Naive B cell (primary cell): ENCODE measurements around the gene MOB4. TPM values are rescaled to one million over a fixed set of nuclear protein-coding genes. Genes with fewer than 3 reads are reported as not detected.
"Not testable (repeated sequence)": the region's sequence is repeated elsewhere in the genome, so short reads cannot be mapped to it uniquely, and the experiment has no call there.

Experiments
- ATAC-seq, 2 donors: fragments of 150-1000 bp; cut with Tn5 transposase; 2 replicates each; pipeline ENCODE4 v1.10.0; 2021; ENCODE audit warnings: low read depth in 2 of 2, mild to moderate bottlenecking in 2 of 2, moderate library complexity in 2 of 2
- DNase-seq: peaks from one replicate; pipeline ENCODE4 v3.0.0; 2022
- H3K27ac Mint-ChIP-seq, 6 donors: one replicate each; pipeline ENCODE4 v1.8.0; 2020 to 2022; ENCODE audit warnings: mild to moderate bottlenecking in 6 of 6, mixed read lengths in 6 of 6, moderate library complexity in 5 of 6, inconsistent platforms in 2 of 6
- H3K27me3 Mint-ChIP-seq, 3 donors: one replicate each; pipeline ENCODE4 v1.8.0; 2021 to 2022; ENCODE audit warnings: mixed read lengths in 3 of 3, mild to moderate bottlenecking in 1 of 3
- H3K36me3 Mint-ChIP-seq, 2 donors: one replicate each; pipeline ENCODE4 v1.8.0; 2020 to 2022; ENCODE audit warnings: mixed read lengths in 2 of 2, inconsistent platforms in 1 of 2, mild to moderate bottlenecking in 1 of 2
- H3K4me1 Mint-ChIP-seq, 3 donors: one replicate each; pipeline ENCODE4 v1.8.0; 2020 to 2022; ENCODE audit warnings: mixed read lengths in 3 of 3, inconsistent platforms in 1 of 3, mild to moderate bottlenecking in 1 of 3, moderate library complexity in 1 of 3
- H3K4me3 Mint-ChIP-seq, 8 donors: one replicate each; pipeline ENCODE4 v1.8.0; 2020 to 2022; ENCODE audit warnings: mild to moderate bottlenecking in 8 of 8, mixed read lengths in 8 of 8, moderate library complexity in 8 of 8, inconsistent platforms in 2 of 8
- H3K9me3 Mint-ChIP-seq, 7 donors: one replicate each; pipeline ENCODE4 v1.8.0; 2020 to 2022; ENCODE audit warnings: mixed read lengths in 7 of 7, mild to moderate bottlenecking in 5 of 7, inconsistent platforms in 2 of 7, moderate library complexity in 1 of 7
- polyA plus RNA-seq, 6 donors: library from polyadenylated mRNA; unstranded; fragments of 300-500 nt; fragmentation: Illumina TruSeq; gene quantifications; one replicate each; pipeline ENCODE4 v1.2.3, GENCODE V29; 2021; ENCODE audit warnings: low read depth in 6 of 6

The MOB4 gene
- polyA plus RNA-seq = 10 to 100 TPM; 22.3 to 55.0 (median 43.2) TPM

DNA sequence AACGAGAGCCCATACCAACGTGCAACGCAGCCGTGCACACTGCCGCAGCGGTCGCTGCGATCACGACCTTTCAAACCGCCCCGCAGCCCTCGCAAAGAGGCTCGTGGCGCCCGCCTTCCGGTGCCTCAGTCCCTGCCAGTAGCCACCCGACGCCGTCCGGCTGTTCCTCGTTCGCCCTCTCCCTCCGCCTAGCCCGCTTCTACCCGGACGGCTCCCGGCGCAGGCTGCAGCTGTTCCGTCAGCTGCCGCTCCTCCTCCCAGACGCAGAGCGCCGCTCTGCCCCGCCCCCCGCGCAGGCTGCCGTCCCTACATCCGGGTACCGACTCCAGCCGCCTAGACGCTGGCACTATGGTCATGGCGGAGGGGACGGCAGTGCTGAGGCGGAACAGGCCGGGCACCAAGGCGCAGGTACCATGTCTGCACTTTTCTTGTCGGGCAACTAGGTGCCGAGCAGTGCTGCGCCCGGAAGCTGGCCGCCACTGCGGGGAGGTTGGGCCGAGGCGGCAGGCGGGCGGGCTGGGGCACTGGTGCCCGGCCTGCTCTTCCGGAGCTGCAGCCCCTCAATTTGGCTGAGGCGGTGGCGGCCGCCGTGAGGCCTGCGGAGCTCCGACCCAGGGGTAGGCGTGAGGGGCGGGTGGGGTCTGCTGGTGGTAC, at the start of gene MOB4:
TSS of gene MOB4 (plus strand) at position 328 of the 654 bp plus-strand sequence. CDS start at position 349, 21 bp downstream.
- H3K9me3 Mint-ChIP-seq = peaks cover 0 to 5% (median under 1%) of the 10 kb centered on the region in 7 donors
- peak within 1 kb of the TSS; percentile 92 to 98 (median 95) for H3K4me3 Mint-ChIP-seq
- peak; percentile 95 for DNase-seq
- peaks cover 6 to 8% of the 10 kb centered on the region in 2 donors for H3K36me3 Mint-ChIP-seq
- peak; percentile 80 to 85 for ATAC-seq
- peak within 1 kb of the TSS; percentile 97 to 99 (median 98) for H3K27ac Mint-ChIP-seq
- H3K27me3 Mint-ChIP-seq = no peaks in the 10 kb centered on the region
- peaks cover 22 to 47% (median 25%) of the 10 kb centered on the region in 3 donors for H3K4me1 Mint-ChIP-seq

GRCh38 chr2:197472166-197472565, 43.7 kb upstream of the MOB4 start:
- no peaks in the 10 kb centered on the region for H3K9me3 Mint-ChIP-seq
- H3K36me3 Mint-ChIP-seq = peaks cover 5 to 13% of the 10 kb centered on the region in 2 donors
- no peak overlapping the region for H3K27ac Mint-ChIP-seq
- DNase-seq (no peak), ATAC-seq (no peak)
- no peaks in the 10 kb centered on the region for H3K27me3 Mint-ChIP-seq
- H3K4me1 Mint-ChIP-seq = peaks cover 0 to 4% (median 0%) of the 10 kb centered on the region in 3 donors
- no peak overlapping the region for H3K4me3 Mint-ChIP-seq

DNA sequence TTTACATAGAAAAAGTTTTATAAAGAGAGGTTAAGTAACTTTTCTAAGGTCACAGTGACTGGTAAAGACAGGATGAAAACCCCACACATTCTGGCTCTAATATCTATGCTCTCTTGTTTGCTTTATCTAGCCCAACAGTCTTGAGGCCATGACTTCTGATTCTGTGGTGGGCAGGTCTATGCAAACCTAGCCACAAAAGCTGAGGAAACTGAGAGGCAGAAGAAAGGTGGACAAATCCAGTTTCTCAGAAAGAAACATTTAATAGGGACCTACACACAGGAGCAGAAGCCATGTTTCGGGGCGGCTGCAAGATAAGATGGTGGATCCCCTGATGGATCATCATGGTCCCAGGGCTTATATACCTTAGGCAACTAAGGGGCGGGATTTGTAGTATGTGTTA, 38.1 kb upstream of the MOB4 start:
- no peak for DNase-seq
- ATAC-seq = no peak
- Mint-ChIP-seq H3K4me1 (no peaks in the 10 kb centered on the region), H3K36me3 (peaks cover 13 to 20% of the 10 kb centered on the region in 2 donors), H3K27ac (peak overlapping the region in 3 of 6 donors; percentile 28 to 79 (median 60)), H3K27me3 (no peaks in the 10 kb centered on the region), H3K4me3 (no peak overlapping the region), H3K9me3 (peaks cover 0 to 2% (median 0%) of the 10 kb centered on the region in 7 donors)

DNA sequence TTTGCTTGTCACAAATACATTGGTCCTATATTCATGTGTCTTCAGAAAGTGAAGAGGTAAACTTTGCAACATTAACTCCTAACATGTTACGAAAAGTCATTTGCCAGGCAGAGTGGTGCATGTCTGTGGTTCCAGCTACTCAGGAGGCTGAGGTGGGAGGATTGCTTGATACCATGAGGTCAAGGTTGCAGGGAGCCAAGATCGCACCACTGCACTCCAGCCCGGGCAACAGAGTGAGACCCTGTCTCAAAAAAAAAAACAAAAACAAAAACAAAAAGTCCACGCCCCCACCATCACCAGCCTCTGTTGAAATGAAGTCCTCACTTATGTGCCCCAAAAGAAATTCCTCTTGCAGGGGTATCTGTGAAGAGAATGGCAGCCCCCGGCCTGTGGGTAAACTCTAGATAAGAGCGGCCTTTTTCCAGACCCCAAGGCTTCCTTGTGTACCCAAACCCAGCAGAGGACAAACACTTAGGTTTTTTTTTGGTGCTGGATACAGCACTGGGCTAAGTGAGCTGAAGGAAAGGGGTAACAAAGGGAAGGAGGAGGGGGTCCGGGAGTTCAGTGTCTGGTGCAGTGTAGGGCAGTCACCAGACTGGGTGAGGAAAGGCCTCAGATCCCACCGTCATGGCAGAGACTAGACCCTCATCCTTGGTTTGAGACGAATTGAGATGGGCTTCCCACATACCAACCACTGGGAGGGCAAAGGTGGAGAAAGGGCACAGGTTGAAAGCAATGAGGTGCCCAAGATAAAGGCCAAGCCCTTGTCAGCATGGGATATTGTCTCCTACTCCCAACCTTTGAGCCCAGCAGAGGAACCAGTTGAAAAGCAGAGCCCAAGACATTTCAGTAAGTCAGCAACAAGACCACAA, 35.5 kb upstream of the MOB4 start:
- H3K27ac Mint-ChIP-seq = peak overlapping the region in 2 of 6 donors; percentile 24 to 54
- H3K36me3 Mint-ChIP-seq = peaks cover 13 to 19% of the 10 kb centered on the region in 2 donors
- H3K4me1 Mint-ChIP-seq = no peaks in the 10 kb centered on the region
- no peaks in the 10 kb centered on the region for H3K27me3 Mint-ChIP-seq
- DNase-seq = no peak
- ATAC-seq = no peak
- H3K4me3 Mint-ChIP-seq = no peak overlapping the region
- H3K9me3 Mint-ChIP-seq = peaks cover 0 to 12% (median 5%) of the 10 kb centered on the region in 7 donors

- not testable (repeated sequence) for ATAC-seq, DNase-seq, H3K27me3 Mint-ChIP-seq, H3K4me3 Mint-ChIP-seq, H3K4me1 Mint-ChIP-seq
- H3K36me3 Mint-ChIP-seq = peaks cover 10 to 20% of the 10 kb centered on the region in 2 donors
- peak overlapping the region in 1 of 6 donors; percentile 26 for H3K27ac Mint-ChIP-seq
- H3K9me3 Mint-ChIP-seq = peaks cover 0 to 12% (median 5%) of the 10 kb centered on the region in 7 donors
Measured at GRCh38 chr2:197484248-197484647, 31.6 kb upstream of the MOB4 start.

- Mint-ChIP-seq H3K27ac (no peak overlapping the region), H3K36me3 (peaks cover 10 to 11% of the 10 kb centered on the region in 2 donors)
- DNase-seq = no peak
Measured at GRCh38 chr2:197486175-197486574, 29.7 kb upstream of the MOB4 start.

DNA sequence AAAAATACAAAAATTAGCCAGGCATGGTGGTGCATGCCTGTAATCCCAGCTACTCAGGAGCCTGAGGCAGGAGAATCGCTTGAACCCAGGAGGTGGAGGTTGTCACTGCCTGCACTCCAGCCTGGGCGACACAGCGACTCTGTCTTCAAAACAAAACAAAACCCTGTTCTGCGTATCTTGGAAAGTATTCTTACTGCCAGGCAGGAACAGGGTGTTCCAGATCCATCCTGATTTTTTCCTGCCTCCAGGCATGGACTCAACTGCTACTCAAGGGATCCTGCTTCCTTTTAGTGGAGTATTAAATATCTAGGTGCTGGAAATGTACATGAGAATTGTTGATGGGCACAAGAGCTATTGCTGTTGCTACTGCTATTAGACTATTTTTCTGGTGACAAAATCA, 28.5 kb upstream of the MOB4 start:
- Mint-ChIP-seq H3K9me3 (peaks cover 0 to 10% (median 5%) of the 10 kb centered on the region in 7 donors), H3K4me1 (no peaks in the 10 kb centered on the region), H3K27ac (peak overlapping the region in 1 of 6 donors; percentile 11), H3K36me3 (peaks cover 10 to 11% of the 10 kb centered on the region in 2 donors), H3K27me3 (no peaks in the 10 kb centered on the region), H3K4me3 (no peak overlapping the region)
- DNase-seq = no peak
- ATAC-seq = no peak

More at GRCh38 chr2:197486175-197486574, 29.7 kb upstream of the MOB4 start:
- Mint-ChIP-seq H3K27me3 (no peaks in the 10 kb centered on the region), H3K4me3 (no peak overlapping the region), H3K9me3 (peaks cover 0 to 12% (median 5%) of the 10 kb centered on the region in 7 donors), H3K4me1 (no peaks in the 10 kb centered on the region)
- no peak for ATAC-seq

GRCh38 chr2:197495433-197496134, 20.3 kb upstream of the MOB4 start:
- Mint-ChIP-seq H3K4me3 (peak overlapping the region in 1 of 8 donors; percentile 94), H3K36me3 (peaks cover 0 to 9% of the 10 kb centered on the region in 2 donors), H3K27me3 (no peaks in the 10 kb centered on the region), H3K4me1 (peaks cover 9 to 30% (median 24%) of the 10 kb centered on the region in 3 donors), H3K27ac (peak overlapping the region in 1 of 6 donors; percentile 54), H3K9me3 (no peaks in the 10 kb centered on the region)
- ATAC-seq = no peak
- DNase-seq = no peak

GRCh38 chr2:197496695-197497094, 19.2 kb upstream of the MOB4 start:
- no peak for DNase-seq
- no peak for ATAC-seq
- Mint-ChIP-seq H3K9me3 (no peaks in the 10 kb centered on the region), H3K4me1 (peaks cover 14 to 42% (median 33%) of the 10 kb centered on the region in 3 donors), H3K36me3 (peaks cover 0 to 9% of the 10 kb centered on the region in 2 donors), H3K27ac (no peak overlapping the region), H3K4me3 (peak overlapping the region in 2 of 8 donors; percentile 44 to 94), H3K27me3 (no peaks in the 10 kb centered on the region)

- Mint-ChIP-seq H3K4me3 (peak overlapping the region in 3 of 8 donors; percentile 6 to 98 (median 94)), H3K4me1 (peaks cover 17 to 48% (median 37%) of the 10 kb centered on the region in 3 donors), H3K9me3 (no peaks in the 10 kb centered on the region), H3K27ac (peak overlapping the region in 2 of 6 donors; percentile 24 to 74), H3K36me3 (peaks cover 0 to 11% of the 10 kb centered on the region in 2 donors), H3K27me3 (no peaks in the 10 kb centered on the region)
- ATAC-seq (no peak), DNase-seq (no peak)
Measured at GRCh38 chr2:197497326-197497725, 18.5 kb upstream of the MOB4 start.

DNA sequence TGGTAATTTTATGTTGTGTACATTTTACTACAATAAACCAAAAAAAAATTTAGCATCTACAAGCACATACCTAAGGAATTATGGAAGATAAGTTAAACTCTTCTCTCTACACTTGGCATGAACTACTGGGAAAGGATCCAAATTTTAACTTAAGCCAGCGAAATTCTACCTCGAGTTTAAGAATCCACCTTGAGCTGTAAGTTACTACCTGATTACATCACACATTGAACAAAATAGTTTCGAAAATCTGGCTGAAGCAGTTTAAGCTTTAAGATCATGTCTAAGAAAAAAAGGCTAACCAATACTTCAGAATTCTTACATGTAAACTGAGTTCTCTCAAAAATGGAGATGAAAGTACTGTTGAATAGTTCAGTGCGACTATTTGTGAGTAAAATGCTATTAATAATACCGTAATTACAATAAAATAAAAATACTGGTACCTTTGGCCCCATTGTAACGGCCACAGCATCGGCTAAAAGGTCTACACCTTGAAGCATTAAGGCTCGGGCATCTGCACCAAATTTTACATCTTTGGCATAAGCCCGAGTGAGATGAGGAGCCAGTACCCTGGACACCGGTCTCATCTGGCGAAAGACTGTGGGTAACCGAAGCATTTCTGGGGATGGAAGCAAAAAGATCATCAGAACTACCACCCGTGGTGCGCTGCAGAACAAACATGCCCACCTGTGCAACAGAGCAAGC, 17.5 kb upstream of the MOB4 start:
- Mint-ChIP-seq H3K27ac (peak overlapping the region; percentile 93 to 98 (median 96)), H3K9me3 (no peaks in the 10 kb centered on the region), H3K27me3 (no peaks in the 10 kb centered on the region), H3K36me3 (peaks cover 0 to 8% of the 10 kb centered on the region in 2 donors), H3K4me3 (peak overlapping the region; percentile 88 to 98 (median 94)), H3K4me1 (peaks cover 19 to 51% (median 39%) of the 10 kb centered on the region in 3 donors)
- no peak for ATAC-seq
- no peak for DNase-seq

GRCh38 chr2:197498937-197499593, 16.8 kb upstream of the MOB4 start:
- Mint-ChIP-seq H3K4me1 (peaks cover 19 to 51% (median 41%) of the 10 kb centered on the region in 3 donors), H3K27ac (peak overlapping the region; percentile 93 to 98 (median 96)), H3K27me3 (no peaks in the 10 kb centered on the region), H3K36me3 (peaks cover 0 to 8% of the 10 kb centered on the region in 2 donors), H3K9me3 (no peaks in the 10 kb centered on the region), H3K4me3 (peak overlapping the region; percentile 88 to 98 (median 94))
- DNase-seq (peak; percentile 38), ATAC-seq (peak in 1 of 2 donors; percentile 3)
